Subcutaneous preadipocyte (primary cell): ENCODE data around the gene FBXW12. TPM values are rescaled to one million over a fixed set of nuclear protein-coding genes. Genes with fewer than 3 reads are reported as not detected.

Source experiments
- small RNA-seq: library from RNA; depleted of rRNA; stranded (forward); fragments of <200 nt; gene quantifications from one replicate; pipeline ENCODE3, GENCODE V24; 2012
- total RNA-seq: library from RNA; depleted of rRNA; stranded (reverse); fragments of >200 nt; gene quantifications from 2 replicates; pipeline ENCODE4 v1.2.3, GENCODE V29; 2012

Gene FBXW12
- total RNA-seq, result 0.20 TPM in 1 of 2 replicates, not detected in the other

GRCh38 chr3:48371651-48372376 is at the start of gene FBXW12:
Gene FBXW12 (plus strand): TSS chr3:48372219. CDS start chr3:48372768, 549 bp downstream.

DNA sequence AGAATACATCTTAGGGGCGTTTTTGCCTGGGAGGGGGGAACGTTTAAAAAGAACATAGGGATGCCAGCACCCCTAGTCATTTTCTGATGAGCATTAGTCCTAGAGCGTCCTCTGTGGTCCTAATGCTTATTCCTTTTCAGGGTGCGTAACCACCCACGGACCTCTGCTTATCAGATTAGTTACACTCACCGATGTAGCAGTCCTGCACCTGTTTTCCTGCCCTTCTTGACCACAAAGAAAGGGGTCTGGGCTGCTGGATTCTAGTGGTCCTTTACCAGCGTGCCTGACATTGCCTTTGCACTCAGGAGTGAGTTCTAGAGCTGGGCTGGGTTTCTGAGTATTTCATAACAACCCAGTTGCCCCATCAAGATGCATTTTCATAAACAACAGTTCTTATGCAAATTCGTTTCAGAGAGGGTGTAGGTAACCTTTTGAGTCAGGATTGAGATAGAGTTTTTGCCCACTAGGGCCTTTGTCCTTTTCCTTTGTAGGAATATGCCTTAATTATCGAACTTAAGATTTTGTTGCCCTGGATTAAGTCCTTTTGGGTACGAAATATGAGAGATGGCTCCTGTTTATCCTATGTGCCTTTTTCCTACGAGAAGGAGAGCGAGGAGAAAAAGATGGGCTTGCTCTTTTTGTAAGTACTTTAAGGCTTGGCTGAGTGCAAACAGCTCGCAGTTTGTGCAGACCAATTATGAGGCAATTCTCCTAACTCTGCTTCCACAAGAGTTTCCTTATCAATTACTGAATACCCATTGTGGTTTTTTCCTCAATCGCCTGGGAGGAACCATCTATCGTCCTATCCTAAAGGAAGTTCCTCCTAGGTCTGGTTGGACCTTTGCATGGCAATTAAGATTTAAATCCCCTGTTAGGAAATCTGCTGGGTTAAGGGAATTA is 38.4 kb upstream of the FBXW12 start, which contains the start of gene SPINK8:
TSS of gene SPINK8 (minus strand) at position 316 of the 900 bp plus-strand sequence. CDS start 5,320 bp downstream, outside the sequence.

GRCh38 chr3:48429960-48430707 is 58.1 kb downstream of the FBXW12 start, which contains the start of gene PLXNB1:
Gene PLXNB1 (minus strand): TSS chr3:48430086. CDS start chr3:48424611, 5,475 bp downstream.

DNA sequence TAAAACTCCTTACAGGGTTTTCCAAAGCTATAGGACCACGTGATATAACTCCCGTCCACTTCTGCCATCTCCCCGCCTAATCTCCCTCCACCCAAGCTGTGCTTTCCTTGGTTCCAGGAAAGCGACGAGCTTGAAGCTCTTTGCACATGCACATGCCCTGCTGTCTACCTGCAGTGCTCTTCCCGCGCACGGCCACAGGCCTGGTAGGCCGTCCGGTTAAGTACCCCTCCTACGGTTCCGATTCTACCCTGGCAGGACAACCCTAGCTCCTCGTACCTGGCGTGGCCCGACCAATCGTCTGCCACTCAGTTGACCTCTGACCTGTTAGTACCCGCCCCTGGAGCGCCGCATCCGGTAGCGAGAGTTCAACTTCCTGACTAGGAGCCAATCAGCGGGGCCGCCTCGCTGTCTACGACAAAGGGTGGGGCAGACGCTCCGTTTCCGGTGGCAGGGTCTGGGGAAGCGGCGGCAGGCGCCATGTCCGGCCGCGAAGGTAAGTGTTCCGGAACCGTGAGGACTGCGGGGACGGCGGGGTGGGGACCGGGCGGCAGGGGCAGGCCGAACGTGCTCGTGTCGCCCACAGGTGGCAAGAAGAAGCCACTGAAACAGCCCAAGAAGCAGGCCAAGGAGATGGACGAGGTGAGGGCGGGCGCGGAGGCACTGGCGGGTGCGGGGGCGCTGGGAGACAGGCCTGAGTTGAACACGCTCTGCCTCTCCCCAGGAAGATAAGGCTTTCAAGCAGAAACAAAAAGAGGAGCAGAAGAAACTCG is 68.0 kb downstream of the FBXW12 start, which contains the start of the genes CCDC51 and TMA7:
TSS of gene CCDC51 (minus strand) at position 300 of the 770 bp plus-strand sequence. CDS start 4,991 bp downstream, outside the sequence.
TSS of gene TMA7 (plus strand) at position 438 of the 770 bp plus-strand sequence. CDS start at position 478, 40 bp downstream.

Small RNA genes lying within 50 kb of the gene (small RNA-seq; reads per million reads assigned to genes)
- gene RN7SL321P, result not detected

Other genes with a start within 250 kb of the FBXW12 start
- gene CDC25A, start 183.8 kb upstream of the FBXW12 start, total RNA-seq, result 4.8 and 18.6 TPM in 2 replicates
- not detected in 2 replicates for gene CAMP, start 148.7 kb upstream of the FBXW12 start, total RNA-seq
- gene ZNF589, start 131.1 kb upstream of the FBXW12 start, total RNA-seq, result 7.4 and 7.7 TPM in 2 replicates
- 19.1 and 29.3 TPM in 2 replicates for gene NME6, start 70.9 kb upstream of the FBXW12 start, total RNA-seq
- gene SPINK8, start 38.6 kb upstream of the FBXW12 start, total RNA-seq, result not detected in 2 replicates
- 18.4 and 21.3 TPM in 2 replicates for gene PLXNB1, start 57.9 kb downstream of the FBXW12 start, total RNA-seq
- gene CCDC51, start 67.9 kb downstream of the FBXW12 start, total RNA-seq, result 19.7 and 22.8 TPM in 2 replicates
- 159 and 170 TPM in 2 replicates for gene TMA7, start 68.0 kb downstream of the FBXW12 start, total RNA-seq
- 9.2 and 16.6 TPM in 2 replicates for gene ATRIP, start 74.5 kb downstream of the FBXW12 start, total RNA-seq
- 114 and 122 TPM in 2 replicates for gene SHISA5, start 132.0 kb downstream of the FBXW12 start, total RNA-seq
- 7.7 and 9.0 TPM in 2 replicates for gene PFKFB4, start 184.6 kb downstream of the FBXW12 start, total RNA-seq
- gene UCN2, start 191.6 kb downstream of the FBXW12 start, total RNA-seq, result 0.20 TPM in 1 of 2 replicates, not detected in the other
- 3.3 and 17.8 TPM in 2 replicates for gene COL7A1, start 223.1 kb downstream of the FBXW12 start, total RNA-seq
- 316 and 340 TPM in 2 replicates for gene UQCRC1, start 237.4 kb downstream of the FBXW12 start, total RNA-seq
- not detected in 2 replicates for gene TMEM89, start 249.6 kb downstream of the FBXW12 start, total RNA-seq